Activated B cell treated with CpG ODN at 0.5 μM for 24 hours (primary cell): Measurements from ENCODE around the gene MKX. TPM values are rescaled to one million over a fixed set of nuclear protein-coding genes. Genes with fewer than 3 reads are reported as not detected.

Experiments
- ATAC-seq: fragments of 200-7000 bp; cut with Tn5 transposase; one replicate; pipeline ENCODE4 v1.10.0; 2021; ENCODE audit warnings: low read depth, mild to moderate bottlenecking, moderate library complexity
- CTCF ChIA-PET: fragments of 350-600 bp; sonication (Branson Sonifier 250); formaldehyde crosslinking; loops from one replicate; lab custom pipeline; 2021; ENCODE audit warnings: antibody characterized with exemption; lab: Charles Lee
- POLR2A ChIA-PET: fragments of 350-600 bp; sonication (Branson Sonifier 250); formaldehyde crosslinking; loops from one replicate; lab custom pipeline; 2021; ENCODE audit warnings: antibody characterized with exemption; lab: Charles Lee
- DNase-seq: peaks from one replicate; pipeline ENCODE4 v3.0.0; 2022
- H3K27ac Mint-ChIP-seq: one replicate; pipeline ENCODE4 v1.8.0; 2020; ENCODE audit warnings: mixed read lengths
- H3K27me3 Mint-ChIP-seq: one replicate; pipeline ENCODE4 v1.8.0; 2021; ENCODE audit warnings: mixed read lengths
- H3K36me3 Mint-ChIP-seq: one replicate; pipeline ENCODE4 v1.8.0; 2021; ENCODE audit warnings: low read depth, mixed read lengths
- H3K4me1 Mint-ChIP-seq: one replicate; pipeline ENCODE4 v1.8.0; 2021; ENCODE audit warnings: mixed read lengths
- H3K4me3 Mint-ChIP-seq: one replicate; pipeline ENCODE4 v1.8.0; 2020; ENCODE audit warnings: mild to moderate bottlenecking, mixed read lengths
- H3K9me3 Mint-ChIP-seq: one replicate; pipeline ENCODE4 v1.8.0; 2020; ENCODE audit warnings: mixed read lengths
- intact Hi-C: fragments of 100-400 bp; cut with micrococcal nuclease; formaldehyde crosslinking; loops from one replicate; pipeline ENCODE4 v1.15.1; 2024
- total RNA-seq: library from RNA; stranded (reverse); gene quantifications from 2 replicates; pipeline ENCODE4 v1.2.3, GENCODE V29; 2022
- TF ChIP-seq, protein P1 (sequence below): fragments of 200-600 bp; IDR thresholded peaks from one replicate; pipeline ENCODE4 v1.8.0; 2022; ENCODE audit warnings: antibody characterized with exemption, mild to moderate bottlenecking

Gene MKX
- total RNA-seq, 1 donor from 2014 or later, result not detected

DNA sequence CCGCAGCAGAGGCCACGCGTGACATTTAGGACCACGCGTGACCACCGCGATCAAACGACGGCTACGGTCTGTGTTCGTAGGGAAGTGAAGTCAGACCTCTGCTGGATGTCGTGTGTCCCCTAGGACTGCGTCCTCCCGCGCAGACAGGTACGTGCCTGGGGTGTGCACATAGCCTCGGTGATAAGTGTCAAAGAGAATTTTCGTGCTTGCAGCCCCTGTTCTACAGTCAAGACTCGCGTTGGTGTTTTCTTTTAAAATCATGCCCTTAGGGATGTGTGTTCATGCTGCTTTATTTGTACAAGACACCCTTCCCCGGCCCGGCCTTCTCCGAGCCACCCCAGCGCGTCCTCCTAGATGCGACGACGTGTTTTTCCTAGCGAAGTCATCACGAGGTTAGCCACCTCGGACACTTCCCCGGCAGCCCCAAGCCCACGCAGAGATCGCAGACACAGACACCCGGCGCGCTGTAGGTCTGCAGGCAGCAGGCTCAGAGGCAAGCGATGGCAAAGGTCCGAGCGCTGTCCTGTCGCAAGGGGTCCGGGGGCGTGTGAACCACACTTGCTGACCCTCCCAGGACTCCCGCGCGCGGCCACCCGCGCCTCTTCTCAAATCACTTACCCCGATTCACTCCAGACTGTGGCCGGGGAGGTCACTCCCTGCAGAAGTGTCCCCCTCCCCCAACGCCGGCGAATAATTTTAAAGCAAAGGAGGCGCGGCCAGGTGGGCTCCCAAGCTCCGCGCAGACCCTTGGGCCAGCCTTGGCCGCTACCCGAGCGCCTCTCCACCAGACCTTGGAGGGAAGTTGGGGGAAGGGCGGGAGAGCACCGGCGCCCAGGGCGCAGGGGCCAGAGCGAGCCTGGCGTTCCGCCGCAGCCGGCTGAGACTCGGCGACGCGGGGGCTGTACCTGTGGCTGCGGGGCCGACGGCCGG is 552 bp downstream of the MKX start:
- H3K9me3 Mint-ChIP-seq, result no peaks in the 10 kb centered on the region
- intact Hi-C loops, result loop anchor here (5.0 to 10.0 kb wide), 4 partner anchors 380 to 1530 kb away; partner anchors contain the start of genes BAMBI, GAD2 and MPP7
- TF ChIP-seq, protein P1, sequence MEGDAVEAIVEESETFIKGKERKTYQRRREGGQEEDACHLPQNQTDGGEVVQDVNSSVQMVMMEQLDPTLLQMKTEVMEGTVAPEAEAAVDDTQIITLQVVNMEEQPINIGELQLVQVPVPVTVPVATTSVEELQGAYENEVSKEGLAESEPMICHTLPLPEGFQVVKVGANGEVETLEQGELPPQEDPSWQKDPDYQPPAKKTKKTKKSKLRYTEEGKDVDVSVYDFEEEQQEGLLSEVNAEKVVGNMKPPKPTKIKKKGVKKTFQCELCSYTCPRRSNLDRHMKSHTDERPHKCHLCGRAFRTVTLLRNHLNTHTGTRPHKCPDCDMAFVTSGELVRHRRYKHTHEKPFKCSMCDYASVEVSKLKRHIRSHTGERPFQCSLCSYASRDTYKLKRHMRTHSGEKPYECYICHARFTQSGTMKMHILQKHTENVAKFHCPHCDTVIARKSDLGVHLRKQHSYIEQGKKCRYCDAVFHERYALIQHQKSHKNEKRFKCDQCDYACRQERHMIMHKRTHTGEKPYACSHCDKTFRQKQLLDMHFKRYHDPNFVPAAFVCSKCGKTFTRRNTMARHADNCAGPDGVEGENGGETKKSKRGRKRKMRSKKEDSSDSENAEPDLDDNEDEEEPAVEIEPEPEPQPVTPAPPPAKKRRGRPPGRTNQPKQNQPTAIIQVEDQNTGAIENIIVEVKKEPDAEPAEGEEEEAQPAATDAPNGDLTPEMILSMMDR, result no peak
- no peaks in the 10 kb centered on the region for H3K36me3 Mint-ChIP-seq
- peak overlapping the region; percentile 56 for H3K4me3 Mint-ChIP-seq
- CTCF ChIA-PET, result no interaction called here
- peak overlapping the region; percentile 66 for H3K27ac Mint-ChIP-seq
- POLR2A ChIA-PET, result no interaction called here
- ATAC-seq, result no peak
- no peak for DNase-seq
- H3K4me1 Mint-ChIP-seq, result peaks cover 24% of the 10 kb centered on the region
- H3K27me3 Mint-ChIP-seq, result peaks cover 52% of the 10 kb centered on the region

DNA sequence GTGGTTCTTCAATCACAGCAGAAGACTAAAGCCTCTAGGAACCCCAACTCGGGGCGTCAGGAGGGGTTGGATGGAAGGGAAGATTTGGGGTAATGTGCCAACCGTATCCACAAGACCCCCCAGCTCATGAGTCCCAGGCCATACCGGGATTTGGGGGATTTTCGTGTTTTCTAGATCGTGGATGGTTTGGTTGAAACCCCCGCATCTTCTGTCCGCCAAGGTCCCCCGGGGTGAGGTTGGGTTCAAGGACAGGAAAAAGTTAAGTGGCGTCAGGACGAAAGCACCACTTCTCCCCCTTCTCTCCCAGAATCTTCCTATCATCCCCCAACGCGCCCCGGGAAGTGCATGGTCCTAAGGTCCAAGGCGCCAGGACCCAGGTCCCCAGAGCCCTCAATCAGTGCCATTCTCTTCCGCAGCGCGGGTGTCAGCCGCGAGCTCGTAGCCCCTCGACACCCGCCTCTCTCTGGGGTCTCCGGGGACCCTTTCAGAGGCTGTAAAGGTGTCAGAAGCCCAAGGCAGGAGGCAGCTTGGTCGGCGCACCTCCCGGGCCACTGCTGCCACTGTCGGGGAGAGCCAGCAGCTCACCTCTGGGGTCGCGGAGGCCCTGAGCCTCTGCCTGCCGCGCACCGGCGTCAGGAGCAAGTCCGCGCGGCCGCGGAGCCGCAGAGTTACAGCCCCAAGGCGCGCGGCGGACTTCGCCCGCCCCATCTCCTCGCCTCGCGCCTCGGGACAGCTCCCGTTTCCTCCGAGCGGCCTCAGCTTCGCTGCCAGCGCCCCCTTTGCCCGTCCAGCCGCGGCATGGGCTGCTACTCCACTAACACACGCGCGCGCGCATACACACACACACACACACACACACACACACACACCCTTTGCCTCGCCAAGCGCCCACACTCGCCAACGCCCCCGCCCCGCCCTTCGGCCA is 1.5 kb downstream of the MKX start:
- Mint-ChIP-seq H3K36me3 (no peaks in the 10 kb centered on the region), H3K9me3 (no peaks in the 10 kb centered on the region), H3K27ac (no peak overlapping the region), H3K4me1 (peaks cover 24% of the 10 kb centered on the region), H3K27me3 (peaks cover 50% of the 10 kb centered on the region), H3K4me3 (peak overlapping the region; percentile 76)
- ATAC-seq (no peak), DNase-seq (peak; percentile 28)
- POLR2A ChIA-PET, result interaction anchor here (0.6 kb wide), 1 partner anchor 172 kb away, joined by 5 read pairs; no protein-coding TSS in a partner anchor
- intact Hi-C loops, result loop anchor here (2.0 to 10.0 kb wide), 5 partner anchors 239 to 1529 kb away; partner anchors contain the start of genes BAMBI, GAD2, MPP7 and RAB18
- TF ChIP-seq, protein P1, result no peak
- CTCF ChIA-PET, result interaction anchor here (2.0 to 3.5 kb wide), 2 partner anchors 10 to 498 kb away, joined by 4 to 11 read pairs; no protein-coding TSS in a partner anchor

DNA sequence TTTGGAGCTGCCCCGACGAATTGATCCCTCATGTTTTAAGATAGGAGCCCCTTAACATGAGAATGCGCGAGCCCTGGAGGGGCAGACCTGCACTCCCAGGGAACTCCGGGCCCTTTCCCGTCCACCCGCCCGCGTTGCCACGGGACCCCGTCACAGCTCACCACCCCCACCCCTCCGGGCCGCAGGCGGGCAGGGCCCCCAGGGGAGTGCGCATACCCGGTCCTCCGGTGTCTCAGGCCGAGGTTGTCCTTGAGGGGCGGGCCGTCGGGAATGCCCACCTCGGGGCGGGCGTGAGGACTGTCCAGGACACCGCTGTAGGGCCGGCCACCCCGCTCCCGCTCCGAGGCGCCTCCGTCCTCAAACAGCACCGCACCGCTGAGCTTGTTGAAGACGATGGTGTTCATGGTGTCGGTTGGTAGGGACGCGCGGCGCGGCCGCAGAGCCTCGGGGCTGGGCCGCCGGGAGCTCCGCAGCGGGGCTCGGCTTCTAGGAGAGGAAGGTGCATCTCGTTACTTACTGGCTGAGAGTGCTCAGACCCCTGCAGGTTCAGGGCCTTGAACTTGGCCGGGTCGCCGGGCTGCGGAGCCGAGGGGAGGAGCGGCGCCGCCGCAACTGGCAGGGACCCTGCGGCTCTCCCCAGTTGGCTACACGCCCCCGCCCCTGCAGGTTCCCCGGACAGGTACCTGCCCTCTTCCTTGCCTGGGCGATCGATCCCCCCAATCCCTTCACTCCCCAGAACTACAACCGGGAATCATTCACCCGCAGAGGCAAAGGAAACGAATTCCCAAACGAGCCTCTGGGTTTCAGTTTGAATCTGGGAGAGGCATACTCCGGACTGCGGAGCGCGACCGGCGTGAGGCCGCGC is 2.4 kb downstream of the MKX start:
- peak; percentile 36 for DNase-seq
- peaks cover 53% of the 10 kb centered on the region for H3K27me3 Mint-ChIP-seq
- no peak overlapping the region for H3K27ac Mint-ChIP-seq
- ATAC-seq, result no peak
- H3K4me3 Mint-ChIP-seq, result peak overlapping the region; percentile 76
- ChIA-PET POLR2A (interaction anchor here (0.7 kb wide), 1 partner anchor 1216 kb away, joined by 4 read pairs; no protein-coding TSS in a partner anchor), CTCF (interaction anchor here (1.6 to 3.5 kb wide), 5 partner anchors 9 to 650 kb away, joined by 4 to 11 read pairs (median 7); no protein-coding TSS in a partner anchor)
- no peaks in the 10 kb centered on the region for H3K36me3 Mint-ChIP-seq
- peaks cover 24% of the 10 kb centered on the region for H3K4me1 Mint-ChIP-seq
- TF ChIP-seq, protein P1, result no peak
- intact Hi-C loops, result loop anchor here (2.0 to 10.0 kb wide), 5 partner anchors 238 to 1528 kb away; partner anchors contain the start of genes BAMBI, GAD2, MPP7 and RAB18
- no peaks in the 10 kb centered on the region for H3K9me3 Mint-ChIP-seq

DNA sequence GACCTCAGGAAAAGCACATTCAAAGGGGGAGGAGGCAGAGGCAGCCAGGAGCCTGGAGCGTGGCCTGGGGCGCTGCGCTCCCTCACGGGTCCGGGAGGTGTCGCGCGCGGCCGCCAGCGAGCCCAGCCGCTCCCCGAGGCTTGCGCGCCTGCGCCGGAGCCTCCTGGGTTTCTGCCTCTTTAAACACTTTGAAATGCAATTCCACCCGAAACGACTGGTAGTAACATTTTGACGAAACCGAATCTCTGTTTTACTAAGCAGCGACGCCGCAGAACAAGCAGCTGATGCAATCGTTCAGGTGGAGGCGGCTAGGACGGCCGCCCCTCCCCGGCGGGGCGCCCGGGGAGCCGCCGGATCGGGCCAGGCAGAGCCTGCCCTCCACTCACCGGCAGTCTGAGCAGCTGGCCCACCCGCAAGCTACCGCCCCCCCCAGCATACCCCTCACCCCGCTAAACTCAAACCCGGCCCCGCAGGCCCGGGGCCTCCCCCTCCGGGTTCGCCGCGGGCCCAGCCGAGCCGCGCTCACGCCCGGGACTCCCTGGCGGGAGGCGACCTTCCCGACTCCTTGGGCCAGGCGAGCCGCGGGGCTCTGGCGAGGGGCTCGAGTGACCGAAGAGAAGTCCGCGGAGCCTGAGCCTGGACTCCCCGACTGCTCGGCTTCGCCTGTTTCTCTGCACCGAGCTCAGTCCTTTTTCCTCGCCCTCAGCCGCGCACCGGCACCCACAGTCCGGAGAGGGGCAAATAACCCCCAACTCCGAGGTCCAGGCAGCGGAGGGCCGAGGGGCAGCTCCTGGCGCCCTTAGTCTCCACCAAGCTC is 3.2 kb downstream of the MKX start:
- peak; percentile 66 for DNase-seq
- Mint-ChIP-seq H3K27ac (no peak overlapping the region), H3K27me3 (peaks cover 60% of the 10 kb centered on the region), H3K36me3 (no peaks in the 10 kb centered on the region), H3K4me1 (peaks cover 24% of the 10 kb centered on the region), H3K4me3 (peak overlapping the region; percentile 76), H3K9me3 (no peaks in the 10 kb centered on the region)
- ATAC-seq, result peak; percentile 91
- intact Hi-C loops, result loop anchor here (1.0 to 10.0 kb wide), 8 partner anchors 238 to 1528 kb away; partner anchors contain the start of genes BAMBI, GAD2, MPP7 and RAB18
- ChIA-PET CTCF (interaction anchor here (0.8 to 3.5 kb wide), 6 partner anchors 9 to 651 kb away, joined by 4 to 11 read pairs (median 6); no protein-coding TSS in a partner anchor), POLR2A (no interaction called here)
- TF ChIP-seq, protein P1, result no peak
